ENCODE data around the gene PTH2.

DNA sequence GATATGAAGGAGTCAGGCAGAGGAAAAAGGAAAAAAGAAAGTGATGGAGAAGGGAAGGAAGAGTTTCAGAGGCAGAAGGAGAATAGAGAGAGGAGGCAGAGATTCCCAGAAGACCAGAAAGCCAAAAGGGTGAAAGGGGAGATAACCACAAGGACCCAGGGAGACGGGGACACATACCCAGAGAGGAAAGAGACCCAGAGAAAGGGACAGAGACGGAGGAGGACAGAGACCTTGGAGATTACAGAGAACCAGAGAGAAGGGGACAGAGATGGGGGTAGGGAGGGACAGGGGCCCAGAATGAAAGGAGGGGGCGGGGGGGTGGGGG, 1.4 kb downstream of the PTH2 start:
- TF ChIP-seq POLR2A (IDR thresholded peaks at IDR 0.05; ENCODE audit: control extremely low read depth in 1 of 2, low read depth in 2 of 2, low read length in 2 of 2) (no peak), HDAC2 (IDR thresholded peaks at IDR 0.05; ENCODE audit: borderline replicate concordance in 1 of 2, low read depth in 2 of 2, low read length in 2 of 2) (no peak), RAD21 (IDR thresholded peaks at IDR 0.05 in 1 of 2, conservative IDR thresholded peaks at IDR 0.05 in 1 of 2; ENCODE audit: low read depth in 2 of 2, low read length in 2 of 2) (no peak), ZNF274 (IDR thresholded peaks at IDR 0.05; ENCODE audit: borderline replicate concordance, extremely low read depth, low read length) (no peak), EZH2 (IDR thresholded peaks at IDR 0.05; ENCODE audit: low read depth, low read length, severe bottlenecking) (no peak), SIN3A (conservative IDR thresholded peaks at IDR 0.05 in 1 of 2, IDR thresholded peaks at IDR 0.05 in 1 of 2; ENCODE audit: low read depth in 1 of 2, low read length in 2 of 2) (no peak), JUN (IDR thresholded peaks at IDR 0.05; ENCODE audit: low read depth, low read length) (no peak), CHD2 (IDR thresholded peaks at IDR 0.05; ENCODE audit: low read length) (no peak), YY1 (IDR thresholded peaks at IDR 0.05; ENCODE audit: low read depth, low read length) (no peak)
- TF ChIP-seq, protein P1, sequence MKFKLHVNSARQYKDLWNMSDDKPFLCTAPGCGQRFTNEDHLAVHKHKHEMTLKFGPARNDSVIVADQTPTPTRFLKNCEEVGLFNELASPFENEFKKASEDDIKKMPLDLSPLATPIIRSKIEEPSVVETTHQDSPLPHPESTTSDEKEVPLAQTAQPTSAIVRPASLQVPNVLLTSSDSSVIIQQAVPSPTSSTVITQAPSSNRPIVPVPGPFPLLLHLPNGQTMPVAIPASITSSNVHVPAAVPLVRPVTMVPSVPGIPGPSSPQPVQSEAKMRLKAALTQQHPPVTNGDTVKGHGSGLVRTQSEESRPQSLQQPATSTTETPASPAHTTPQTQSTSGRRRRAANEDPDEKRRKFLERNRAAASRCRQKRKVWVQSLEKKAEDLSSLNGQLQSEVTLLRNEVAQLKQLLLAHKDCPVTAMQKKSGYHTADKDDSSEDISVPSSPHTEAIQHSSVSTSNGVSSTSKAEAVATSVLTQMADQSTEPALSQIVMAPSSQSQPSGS (IDR thresholded peaks at IDR 0.05; ENCODE audit: low read length) = no peak
- TF ChIP-seq, protein P2, sequence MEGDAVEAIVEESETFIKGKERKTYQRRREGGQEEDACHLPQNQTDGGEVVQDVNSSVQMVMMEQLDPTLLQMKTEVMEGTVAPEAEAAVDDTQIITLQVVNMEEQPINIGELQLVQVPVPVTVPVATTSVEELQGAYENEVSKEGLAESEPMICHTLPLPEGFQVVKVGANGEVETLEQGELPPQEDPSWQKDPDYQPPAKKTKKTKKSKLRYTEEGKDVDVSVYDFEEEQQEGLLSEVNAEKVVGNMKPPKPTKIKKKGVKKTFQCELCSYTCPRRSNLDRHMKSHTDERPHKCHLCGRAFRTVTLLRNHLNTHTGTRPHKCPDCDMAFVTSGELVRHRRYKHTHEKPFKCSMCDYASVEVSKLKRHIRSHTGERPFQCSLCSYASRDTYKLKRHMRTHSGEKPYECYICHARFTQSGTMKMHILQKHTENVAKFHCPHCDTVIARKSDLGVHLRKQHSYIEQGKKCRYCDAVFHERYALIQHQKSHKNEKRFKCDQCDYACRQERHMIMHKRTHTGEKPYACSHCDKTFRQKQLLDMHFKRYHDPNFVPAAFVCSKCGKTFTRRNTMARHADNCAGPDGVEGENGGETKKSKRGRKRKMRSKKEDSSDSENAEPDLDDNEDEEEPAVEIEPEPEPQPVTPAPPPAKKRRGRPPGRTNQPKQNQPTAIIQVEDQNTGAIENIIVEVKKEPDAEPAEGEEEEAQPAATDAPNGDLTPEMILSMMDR (IDR thresholded peaks at IDR 0.05; ENCODE audit: control extremely low read depth in 1 of 3, insufficient read depth in 1 of 3, low read depth in 1 of 3, low read length in 3 of 3) = no peak
- TF ChIP-seq, protein P3, sequence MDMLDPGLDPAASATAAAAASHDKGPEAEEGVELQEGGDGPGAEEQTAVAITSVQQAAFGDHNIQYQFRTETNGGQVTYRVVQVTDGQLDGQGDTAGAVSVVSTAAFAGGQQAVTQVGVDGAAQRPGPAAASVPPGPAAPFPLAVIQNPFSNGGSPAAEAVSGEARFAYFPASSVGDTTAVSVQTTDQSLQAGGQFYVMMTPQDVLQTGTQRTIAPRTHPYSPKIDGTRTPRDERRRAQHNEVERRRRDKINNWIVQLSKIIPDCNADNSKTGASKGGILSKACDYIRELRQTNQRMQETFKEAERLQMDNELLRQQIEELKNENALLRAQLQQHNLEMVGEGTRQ (IDR thresholded peaks at IDR 0.05; ENCODE audit: low read length) = no peak
